OCI-LY1 (cell line): ENCODE data around the gene VDR.

ENCODE experiments used
- H2AFZ ChIP-seq: fragments of 200-600 bp; sonication (generic), shearing (Covaris generic); 2 replicates; pipeline ENCODE4 v1.6.0; 2014; ENCODE audit warnings: antibody characterized with exemption, mild to moderate bottlenecking, low read length
- H3F3A ChIP-seq: fragments of 200-600 bp; sonication (generic), shearing (Covaris generic); 2 replicates; pipeline ENCODE4 v1.6.0; 2014; ENCODE audit warnings: mild to moderate bottlenecking, antibody characterized with exemption, low read length, moderate library complexity; ENCODE audit not compliant: insufficient read depth
- H3K27ac ChIP-seq: fragments of 200-600 bp; sonication (generic); 2 replicates; pipeline ENCODE4 v1.5.1; 2014; ENCODE audit warnings: low read length, mixed run types, mild to moderate bottlenecking, low read depth; ENCODE audit not compliant: poor library complexity, severe bottlenecking
- H3K27me3 ChIP-seq: fragments of 200-600 bp; sonication (generic); 2 replicates; pipeline ENCODE4 v1.6.0; 2014; ENCODE audit warnings: antibody characterized with exemption, mild to moderate bottlenecking, low read length, moderate library complexity; ENCODE audit not compliant: insufficient read depth
- H3K36me3 ChIP-seq: fragments of 200-600 bp; sonication (generic); 2 replicates; pipeline ENCODE4 v1.6.1; 2014; ENCODE audit warnings: mild to moderate bottlenecking, antibody characterized with exemption, low read length, moderate library complexity, mixed read lengths; ENCODE audit not compliant: insufficient read depth
- H3K4me1 ChIP-seq: fragments of 200-600 bp; sonication (generic); 2 replicates; pipeline ENCODE4 v1.5.1; 2014; ENCODE audit warnings: mild to moderate bottlenecking, low read length, moderate library complexity; ENCODE audit not compliant: insufficient read depth, severe bottlenecking
- H3K4me2 ChIP-seq: fragments of 200-600 bp; sonication (generic), shearing (Covaris generic); 2 replicates; pipeline ENCODE4 v1.6.1; 2014; ENCODE audit warnings: low read length
- H3K4me3 ChIP-seq: fragments of 200-600 bp; sonication (generic); 2 replicates; pipeline ENCODE4 v1.5.1; 2014; ENCODE audit warnings: low read length, low read depth, mild to moderate bottlenecking, mixed read lengths; ENCODE audit not compliant: poor library complexity, severe bottlenecking
- H3K79me2 ChIP-seq: fragments of 200-600 bp; shearing (Covaris generic); 2 replicates; pipeline ENCODE4 v1.6.1; 2016; ENCODE audit warnings: mixed run types, low read length, mixed read lengths; ENCODE audit not compliant: insufficient read depth
- H3K9ac ChIP-seq: fragments of 200-600 bp; sonication (generic), shearing (Covaris generic); 2 replicates; pipeline ENCODE4 v1.6.1; 2014; ENCODE audit warnings: mild to moderate bottlenecking, low read length, mixed read lengths
- H3K9me2 ChIP-seq: fragments of 200-600 bp; sonication (generic), shearing (Covaris generic); 2 replicates; pipeline ENCODE4 v1.6.1; 2014; ENCODE audit warnings: low read depth, mild to moderate bottlenecking, low read length, mixed read lengths
- H3K9me3 ChIP-seq: fragments of 200-600 bp; shearing (Covaris generic); 2 replicates; pipeline ENCODE4 v1.6.1; 2014; ENCODE audit warnings: low read length, mixed read lengths
- H4K20me1 ChIP-seq: fragments of 200-600 bp; sonication (generic), shearing (Covaris generic); 2 replicates; pipeline ENCODE4 v1.6.0; 2016; ENCODE audit warnings: mild to moderate bottlenecking, low read length; ENCODE audit not compliant: insufficient read depth
- EZH2 ChIP-seq: fragments of 200-600 bp; sonication (generic), shearing (Covaris generic); IDR thresholded peaks from 2 replicates; pipeline ENCODE4 v1.8.0; 2017; ENCODE audit warnings: borderline replicate concordance, mixed run types, mild to moderate bottlenecking, antibody characterized with exemption, low read length, moderate library complexity, mixed read lengths
- TF ChIP-seq, protein P1 (sequence below): fragments of 200-600 bp; sonication (generic), shearing (Covaris generic); IDR thresholded peaks from 2 replicates; pipeline ENCODE4 v1.5.1; 2017; ENCODE audit warnings: mild to moderate bottlenecking, antibody characterized with exemption, low read length, moderate library complexity, mixed read lengths

The VDR gene

DNA sequence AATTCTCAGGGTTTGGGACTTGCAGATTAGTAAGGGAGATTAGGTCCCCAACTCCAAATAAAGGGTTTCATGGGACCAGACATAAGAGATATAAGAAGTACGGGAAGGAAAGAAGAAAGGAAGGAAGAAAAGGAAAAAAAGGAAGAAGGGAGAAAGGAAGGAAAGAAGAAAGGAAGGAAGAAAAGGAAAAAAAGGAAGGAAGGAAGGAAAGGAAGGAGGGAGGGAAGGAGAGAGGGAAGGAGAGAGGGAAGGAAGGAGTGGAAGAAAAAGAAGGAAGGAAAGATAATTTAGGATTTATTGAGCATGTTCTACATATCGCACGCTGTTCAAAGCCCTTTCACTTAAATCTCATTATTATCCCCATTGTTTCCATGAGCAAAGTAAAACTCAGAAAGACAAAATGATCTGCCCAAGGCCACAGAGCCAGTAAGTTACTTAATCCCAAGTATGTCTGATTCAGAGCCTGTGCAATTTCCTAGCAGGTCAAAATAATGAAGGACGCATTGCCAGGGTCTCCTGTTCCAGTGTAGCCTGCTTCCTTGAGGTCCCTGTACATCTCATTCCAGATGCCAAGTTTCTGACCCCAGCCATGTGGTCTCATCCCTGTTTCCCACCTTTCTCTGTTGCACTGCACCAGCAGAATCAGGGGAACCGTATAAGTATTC lies 81.2 kb downstream of the VDR start:
- Histone ChIP-seq H3K27ac (peak overlapping the region; percentile 83), H2AFZ (no peak overlapping the region), H3K9ac (peak overlapping the region; percentile 29; the same call in 1 of the 2 replicates), H3K27me3 (no peaks in the 10 kb centered on the region), H3K9me2 (no peaks in the 10 kb centered on the region), H3K4me3 (no peak overlapping the region), H4K20me1 (no peaks in the 10 kb centered on the region), H3K4me1 (peaks cover 79% of the 10 kb centered on the region), H3K79me2 (peaks cover 8% of the 10 kb centered on the region), H3K4me2 (no peak overlapping the region), H3F3A (no peaks in the 10 kb centered on the region), H3K36me3 (no peaks in the 10 kb centered on the region; the same call in 1 of the 2 replicates), H3K9me3 (no peaks in the 10 kb centered on the region)
- TF ChIP-seq, protein P1, sequence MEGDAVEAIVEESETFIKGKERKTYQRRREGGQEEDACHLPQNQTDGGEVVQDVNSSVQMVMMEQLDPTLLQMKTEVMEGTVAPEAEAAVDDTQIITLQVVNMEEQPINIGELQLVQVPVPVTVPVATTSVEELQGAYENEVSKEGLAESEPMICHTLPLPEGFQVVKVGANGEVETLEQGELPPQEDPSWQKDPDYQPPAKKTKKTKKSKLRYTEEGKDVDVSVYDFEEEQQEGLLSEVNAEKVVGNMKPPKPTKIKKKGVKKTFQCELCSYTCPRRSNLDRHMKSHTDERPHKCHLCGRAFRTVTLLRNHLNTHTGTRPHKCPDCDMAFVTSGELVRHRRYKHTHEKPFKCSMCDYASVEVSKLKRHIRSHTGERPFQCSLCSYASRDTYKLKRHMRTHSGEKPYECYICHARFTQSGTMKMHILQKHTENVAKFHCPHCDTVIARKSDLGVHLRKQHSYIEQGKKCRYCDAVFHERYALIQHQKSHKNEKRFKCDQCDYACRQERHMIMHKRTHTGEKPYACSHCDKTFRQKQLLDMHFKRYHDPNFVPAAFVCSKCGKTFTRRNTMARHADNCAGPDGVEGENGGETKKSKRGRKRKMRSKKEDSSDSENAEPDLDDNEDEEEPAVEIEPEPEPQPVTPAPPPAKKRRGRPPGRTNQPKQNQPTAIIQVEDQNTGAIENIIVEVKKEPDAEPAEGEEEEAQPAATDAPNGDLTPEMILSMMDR, result no peak
- TF ChIP-seq EZH2, result no peak

DNA sequence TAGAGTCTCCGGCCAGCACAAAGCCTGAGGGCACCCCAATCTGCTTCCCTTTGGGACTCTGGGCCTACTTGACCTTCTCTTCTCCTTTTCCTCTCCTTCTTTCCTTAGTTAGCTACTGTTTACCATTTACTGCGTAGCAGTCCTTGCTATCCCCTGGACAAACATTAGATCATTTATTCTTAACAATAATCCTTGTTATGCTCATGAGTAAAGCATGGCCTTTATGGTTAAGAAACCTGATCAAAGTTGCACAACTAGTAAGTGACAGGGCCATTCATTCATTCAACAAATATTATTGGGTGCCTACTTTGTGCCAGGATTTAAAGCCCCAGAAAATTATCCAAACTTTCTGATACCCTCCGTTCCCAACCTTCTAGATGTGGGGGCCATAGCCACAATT lies 81.9 kb downstream of the VDR start:
- H3F3A ChIP-seq, result no peaks in the 10 kb centered on the region
- peaks cover 79% of the 10 kb centered on the region for H3K4me1 ChIP-seq
- H3K4me2 ChIP-seq, result no peak overlapping the region
- H3K9ac ChIP-seq, result no peak overlapping the region; the same call in 1 of the 2 replicates
- H4K20me1 ChIP-seq, result no peaks in the 10 kb centered on the region
- H3K36me3 ChIP-seq, result peaks cover under 1% of the 10 kb centered on the region; the same call in 1 of the 2 replicates
- peaks cover 15% of the 10 kb centered on the region for H3K79me2 ChIP-seq
- H3K27ac ChIP-seq, result peak overlapping the region; percentile 83
- H3K27me3 ChIP-seq, result no peaks in the 10 kb centered on the region
- H3K4me3 ChIP-seq, result no peak overlapping the region
- H3K9me3 ChIP-seq, result no peaks in the 10 kb centered on the region
- TF ChIP-seq, protein P1, result no peak
- no peak for TF ChIP-seq EZH2
- H2AFZ ChIP-seq, result no peak overlapping the region
- no peaks in the 10 kb centered on the region for H3K9me2 ChIP-seq

DNA sequence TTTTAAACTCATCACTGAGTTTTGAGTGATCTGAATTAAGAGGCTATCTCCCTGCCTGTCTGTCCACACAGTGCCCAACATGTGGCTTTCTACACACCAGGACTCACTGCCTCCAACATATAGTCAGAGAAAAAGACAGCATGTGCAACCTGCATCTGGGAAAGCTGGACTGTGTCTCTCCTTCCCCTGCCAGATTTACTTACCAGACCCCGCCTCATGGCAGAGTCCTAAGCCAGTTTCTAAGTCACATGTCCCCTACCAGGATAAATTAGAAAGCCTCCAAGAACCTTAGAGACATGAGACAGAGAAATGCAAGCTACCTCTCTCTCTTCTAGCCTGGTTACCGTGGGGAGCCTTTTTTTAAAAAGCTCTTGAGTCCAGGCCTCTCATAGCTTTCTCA lies 82.4 kb downstream of the VDR start:
- Histone ChIP-seq H3K36me3 (peaks cover 3% of the 10 kb centered on the region; the same call in 1 of the 2 replicates), H3K27me3 (no peaks in the 10 kb centered on the region), H3F3A (no peaks in the 10 kb centered on the region), H3K4me3 (no peak overlapping the region), H3K9me3 (no peaks in the 10 kb centered on the region), H3K27ac (peak overlapping the region; percentile 83), H3K4me1 (peaks cover 82% of the 10 kb centered on the region), H3K9me2 (no peaks in the 10 kb centered on the region), H2AFZ (no peak overlapping the region), H3K4me2 (no peak overlapping the region), H3K9ac (peak overlapping the region; percentile 0; the same call in 1 of the 2 replicates), H4K20me1 (no peaks in the 10 kb centered on the region), H3K79me2 (peaks cover 19% of the 10 kb centered on the region)
- no peak for TF ChIP-seq EZH2
- TF ChIP-seq, protein P1, result no peak
